Tongue (tissue), 2 donors: ENCODE results near the gene ENTPD2. TPM values are rescaled to one million over a fixed set of nuclear protein-coding genes. Genes with fewer than 3 reads are reported as not detected.

Source experiments
- DNase-seq: peaks from one replicate; pipeline ENCODE4 v3.0.0-alpha.2; 2015
- total RNA-seq: library from RNA; depleted of rRNA; stranded (reverse); fragments of >200 nt; gene quantifications from one replicate; pipeline ENCODE4 v1.2.3, GENCODE V29; 2014

ENTPD2 gene
- total RNA-seq: 7.3 TPM

DNA sequence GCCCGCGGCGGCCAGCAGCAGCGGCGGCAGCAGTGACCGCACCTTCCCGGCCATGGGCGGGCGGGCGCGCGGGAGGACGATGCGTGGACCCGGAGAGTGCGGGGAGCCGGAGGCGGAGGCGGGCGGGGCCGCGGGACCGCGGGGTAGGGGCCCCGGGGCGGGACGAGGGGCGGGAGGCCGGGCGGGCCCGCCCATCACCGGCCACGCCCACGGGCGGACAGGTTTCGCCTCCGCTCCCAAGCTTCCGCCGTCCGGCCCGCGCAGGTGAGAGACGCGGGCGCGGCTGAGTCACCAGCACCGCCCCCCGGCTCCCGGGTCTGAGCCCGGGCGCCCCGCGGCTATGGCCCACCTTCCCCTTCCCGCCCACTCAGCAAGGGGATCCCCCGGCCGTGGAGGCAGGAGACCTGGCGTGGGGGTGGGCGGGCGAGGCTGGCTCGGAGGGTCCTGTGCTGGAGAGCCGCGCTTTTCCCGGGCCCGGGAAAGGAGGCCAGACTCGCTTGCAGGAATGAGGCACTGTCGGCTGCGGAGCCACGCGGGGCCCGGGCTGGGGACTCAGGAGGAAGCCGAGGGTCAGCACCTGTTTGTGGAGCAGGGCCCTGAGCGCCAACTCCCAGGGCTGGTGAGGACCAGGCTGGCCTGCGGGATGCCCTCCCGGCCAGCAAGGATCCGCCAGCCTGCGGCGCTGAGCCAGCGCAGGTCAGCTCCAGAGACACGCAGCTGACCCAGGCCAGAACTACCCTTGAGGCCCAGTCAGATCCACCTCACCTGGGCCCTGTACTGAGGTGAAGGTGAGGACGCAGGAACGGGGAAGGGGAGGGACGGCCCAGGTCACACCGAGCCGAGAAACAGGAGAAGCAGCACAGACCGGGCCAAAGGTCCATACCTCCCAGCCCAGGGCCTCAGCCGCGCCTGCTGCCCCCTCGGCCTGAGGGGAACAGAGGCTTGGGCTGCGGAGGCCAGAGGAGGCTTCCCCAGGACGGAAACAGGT, at the start of gene ENTPD2:
TSS of gene ENTPD2 (minus strand) at position 118 of the 988 bp plus-strand sequence. CDS start at position 54, 64 bp downstream.
- DNase-seq: no peak

DNA sequence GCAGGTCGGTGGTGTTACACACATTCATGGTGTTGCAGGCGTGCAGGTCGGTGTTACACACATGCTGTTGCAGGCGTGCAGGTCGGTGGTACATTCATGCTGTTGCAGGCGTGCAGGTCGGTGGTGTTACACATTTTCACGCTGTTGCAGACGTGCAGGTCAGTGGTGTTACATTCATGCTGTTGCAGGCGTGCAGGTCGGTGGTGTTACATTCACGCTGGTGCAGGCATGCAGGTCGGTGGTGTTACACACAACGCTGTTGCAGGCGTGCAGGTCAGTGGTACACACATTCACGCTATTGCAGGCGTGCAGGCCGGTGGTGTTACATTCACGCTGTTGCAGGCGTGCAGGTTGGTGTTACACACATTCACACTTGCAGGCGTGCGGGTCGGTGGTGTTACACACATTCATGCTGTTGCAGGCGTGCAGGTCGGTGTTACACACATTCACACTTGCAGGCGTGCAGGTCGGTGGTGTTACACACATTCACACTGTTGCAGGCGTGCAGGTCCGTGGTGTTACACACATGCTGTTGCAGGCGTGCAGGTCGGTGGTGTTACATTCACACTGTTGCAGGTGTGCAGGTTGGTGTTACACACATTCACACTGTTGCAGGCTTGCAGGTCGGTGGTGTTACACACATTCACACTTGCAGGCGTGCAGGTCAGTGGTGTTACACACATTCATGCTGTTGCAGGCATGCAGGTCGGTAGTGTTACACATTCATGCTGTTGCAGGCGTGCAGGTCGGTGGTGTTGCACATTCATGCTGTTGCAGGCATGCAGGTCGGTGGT, 49.5 kb upstream of the ENTPD2 start:
- DNase-seq: no peak

DNA sequence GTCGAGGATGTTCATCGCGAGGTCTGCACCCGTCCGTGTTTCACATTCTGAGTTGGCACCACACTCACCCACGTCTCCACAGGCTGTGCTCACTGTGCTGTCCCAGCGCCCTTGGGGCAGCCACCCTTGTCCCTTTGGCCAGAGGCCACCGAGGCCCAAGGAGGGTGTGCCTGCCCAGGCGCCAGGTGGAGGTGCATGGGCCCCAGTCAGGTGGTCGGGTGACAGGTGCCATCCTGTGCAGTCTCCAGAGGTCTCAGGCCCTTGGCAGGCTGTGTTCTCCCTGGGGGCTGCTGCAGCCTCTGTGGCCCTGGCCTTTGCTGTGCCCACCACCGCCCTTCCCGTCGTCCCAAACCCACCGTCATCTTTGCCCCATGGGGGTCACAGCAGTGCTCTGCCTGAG, 45.4 kb upstream of the ENTPD2 start:
- no peak for DNase-seq

DNA sequence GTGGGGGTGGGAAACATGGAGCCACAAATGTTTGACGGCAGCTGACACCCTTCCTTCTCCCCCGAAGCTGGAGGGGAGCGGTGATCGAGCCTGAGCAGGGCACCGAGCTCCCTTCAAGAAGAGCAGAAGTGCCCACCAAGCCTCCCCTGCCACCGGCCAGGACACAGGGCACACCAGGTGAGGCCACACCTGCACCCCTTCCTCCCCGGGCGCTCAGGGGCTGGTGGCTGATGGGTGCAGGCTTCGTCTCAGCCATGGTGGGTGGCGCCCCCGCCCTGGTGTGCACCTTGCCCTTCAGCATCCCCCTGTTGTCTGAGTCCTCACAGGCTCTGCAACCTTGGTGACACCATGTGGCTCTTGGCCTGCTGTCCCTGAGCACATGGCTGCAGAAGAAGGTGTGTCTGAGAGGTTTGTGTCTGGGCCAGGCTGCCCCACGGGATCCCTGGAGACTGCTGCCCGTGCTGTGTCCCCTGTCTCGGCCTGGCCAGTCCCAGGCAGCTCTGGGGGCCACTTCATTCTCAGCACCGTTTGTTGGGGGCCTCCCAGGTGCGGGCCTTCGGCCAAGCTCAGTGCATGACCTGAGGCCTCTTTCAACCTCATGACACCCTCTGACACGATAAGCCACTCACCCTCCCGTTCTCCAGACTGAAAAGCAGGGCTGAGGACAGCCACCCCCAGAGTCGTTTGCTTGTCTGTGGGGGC, 44.1 kb upstream of the ENTPD2 start:
- DNase-seq: no peak

DNA sequence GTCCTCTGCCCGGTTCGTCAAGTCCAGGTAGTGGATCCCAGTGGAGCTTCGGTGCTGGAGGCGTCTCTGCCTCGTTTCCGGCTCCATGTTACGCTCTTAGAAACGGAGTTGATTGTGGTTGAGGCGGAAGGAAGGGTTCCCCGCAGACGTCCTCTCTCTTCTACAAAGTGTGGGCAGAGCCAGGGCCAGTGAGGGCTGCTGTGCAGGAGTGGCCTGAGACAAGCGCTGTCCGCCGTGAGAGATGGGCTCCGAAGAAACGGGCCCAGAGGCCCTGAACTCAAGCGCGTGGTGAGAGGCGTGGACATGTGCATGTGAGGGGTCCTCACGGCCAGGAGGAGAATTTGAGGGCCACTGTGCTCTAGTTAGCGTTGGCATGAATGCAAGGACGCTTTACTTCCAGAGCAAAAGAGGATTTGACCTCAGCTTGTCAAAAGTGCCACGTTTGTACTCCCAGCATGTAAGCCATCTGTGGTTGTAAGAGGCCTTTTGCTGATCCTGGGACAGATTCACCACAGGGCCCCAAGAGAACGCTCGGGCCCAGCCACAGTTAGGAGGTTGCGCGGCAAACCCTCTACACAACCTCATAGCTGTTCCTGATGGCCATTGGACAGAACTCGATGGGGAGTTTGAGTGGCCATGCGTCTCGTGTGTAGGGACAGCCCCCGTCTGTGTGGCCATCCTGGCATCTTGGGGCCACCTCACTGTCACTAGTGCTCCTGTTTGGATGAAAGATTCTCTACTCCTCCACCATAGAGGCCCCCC, 43.1 kb upstream of the ENTPD2 start:
- no peak for DNase-seq

DNA sequence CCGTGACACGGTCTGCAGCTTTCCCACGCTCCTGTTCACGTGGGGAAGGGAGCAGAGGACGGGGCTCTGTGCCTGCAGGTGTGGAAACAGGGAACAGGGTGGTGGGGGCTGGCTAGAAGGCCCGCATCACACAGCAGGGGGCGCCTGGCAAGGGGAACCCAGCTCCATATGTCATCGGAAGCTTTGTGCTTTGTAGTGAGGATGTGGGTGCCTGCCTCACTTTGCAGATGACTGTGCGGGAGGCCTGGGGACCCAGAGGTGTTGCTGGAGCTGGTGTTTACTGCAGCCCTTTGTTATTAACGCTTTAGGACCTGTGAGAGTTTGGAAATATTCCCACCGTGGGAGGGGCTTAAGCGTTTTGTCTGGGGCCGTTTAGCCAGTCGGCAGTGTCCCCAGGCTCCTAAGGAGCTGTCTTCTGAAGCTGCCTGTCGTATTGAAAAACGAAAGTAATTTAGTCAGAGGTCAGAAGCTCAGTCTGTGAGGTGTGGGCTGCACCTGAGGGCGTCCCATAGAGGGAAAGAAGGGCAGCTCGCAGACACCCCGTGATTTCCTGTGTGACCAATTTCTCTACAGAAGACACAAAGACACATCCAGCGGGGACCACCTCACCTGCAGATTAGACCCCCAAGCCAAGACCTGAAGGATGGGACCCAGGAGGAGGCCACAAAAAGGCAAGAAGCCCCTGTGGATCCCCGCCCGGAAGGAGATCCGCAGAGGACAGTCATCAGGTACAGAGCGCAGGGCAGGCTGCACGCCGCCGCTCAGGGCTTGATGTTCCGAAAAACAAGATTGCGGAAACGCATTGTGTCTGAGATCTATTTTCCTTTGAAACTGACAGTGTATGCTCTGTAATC, 42.0 kb upstream of the ENTPD2 start:
- no peak for DNase-seq

DNA sequence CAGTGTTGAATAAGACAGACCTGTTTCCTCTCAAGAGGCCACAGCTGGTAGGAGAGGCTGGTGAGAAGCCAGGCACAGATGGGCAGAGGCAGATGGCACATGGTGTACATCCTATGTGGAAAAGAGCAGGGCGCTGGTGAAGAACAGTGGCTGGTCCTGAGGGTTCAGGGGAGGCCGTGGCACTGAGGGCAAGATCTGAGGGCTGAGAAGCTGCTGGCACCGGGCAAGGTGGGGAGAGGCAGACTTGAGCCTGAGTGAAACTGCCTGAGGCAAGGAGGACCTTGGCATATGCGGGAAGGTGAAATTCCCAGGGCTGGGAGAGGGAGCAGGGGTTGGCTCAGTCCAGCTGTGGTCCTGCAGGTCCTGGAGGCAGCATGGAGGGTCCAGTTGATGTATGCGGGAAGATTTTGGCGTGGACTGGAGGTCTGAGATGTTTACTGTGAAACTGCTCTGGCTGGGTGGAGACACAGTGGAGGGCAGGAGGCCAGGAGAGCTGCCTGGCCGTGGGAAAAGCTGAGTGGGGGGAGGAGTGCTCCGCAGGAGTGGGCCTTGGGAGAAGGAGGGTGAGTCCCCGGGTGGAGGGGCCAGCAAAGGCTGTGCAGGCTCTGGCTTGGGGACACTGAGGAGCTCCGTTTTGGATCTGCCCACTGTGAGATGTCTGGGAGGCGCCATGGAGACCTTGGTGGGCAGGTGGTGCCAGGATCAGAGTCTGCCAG, 35.5 kb upstream of the ENTPD2 start:
- no peak for DNase-seq

DNA sequence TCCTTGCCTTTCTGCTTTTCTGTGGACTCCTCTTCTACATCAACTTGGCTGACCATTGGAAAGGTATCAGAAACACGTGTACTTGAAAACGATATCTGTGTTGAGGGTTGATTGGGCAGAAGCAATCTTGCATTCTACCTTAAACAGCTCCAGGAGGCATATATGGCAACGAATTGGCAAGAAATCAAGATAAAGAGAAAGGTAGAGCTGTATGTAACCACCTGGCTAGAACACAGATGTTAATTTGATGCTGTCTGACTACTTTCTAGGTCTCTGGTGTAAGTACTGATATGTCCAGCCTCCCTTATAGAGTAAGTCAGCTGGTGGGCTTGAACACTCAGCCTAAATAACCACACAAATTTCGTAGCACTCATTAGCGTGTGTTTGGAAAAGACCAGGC, 34.3 kb upstream of the ENTPD2 start:
- DNase-seq: no peak

DNA sequence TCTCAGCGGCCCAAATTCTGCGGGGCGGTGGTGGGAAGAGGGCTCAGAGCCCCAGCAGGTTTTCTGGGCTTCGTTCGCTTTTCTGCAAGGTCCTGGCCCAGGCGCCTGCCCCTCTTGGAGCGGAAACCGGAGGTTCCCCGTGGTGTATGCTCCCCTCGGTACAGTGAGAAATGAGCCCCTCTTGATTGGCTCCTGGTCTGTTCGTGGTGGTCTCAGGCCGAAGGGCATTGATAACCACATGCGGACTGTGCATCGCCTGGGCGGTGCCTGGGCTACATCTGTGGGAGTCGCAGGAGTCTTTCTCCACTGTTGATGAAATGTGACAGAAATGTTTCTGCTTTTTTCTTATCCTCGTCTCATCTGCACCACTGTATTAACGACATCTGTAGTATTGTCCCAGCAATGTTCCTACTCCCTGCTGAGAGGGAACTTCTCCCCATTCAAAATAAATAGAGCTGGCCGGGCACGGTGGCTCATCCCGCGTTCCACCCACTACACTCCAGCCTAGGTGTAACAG, 33.6 kb upstream of the ENTPD2 start:
- DNase-seq: no peak

DNA sequence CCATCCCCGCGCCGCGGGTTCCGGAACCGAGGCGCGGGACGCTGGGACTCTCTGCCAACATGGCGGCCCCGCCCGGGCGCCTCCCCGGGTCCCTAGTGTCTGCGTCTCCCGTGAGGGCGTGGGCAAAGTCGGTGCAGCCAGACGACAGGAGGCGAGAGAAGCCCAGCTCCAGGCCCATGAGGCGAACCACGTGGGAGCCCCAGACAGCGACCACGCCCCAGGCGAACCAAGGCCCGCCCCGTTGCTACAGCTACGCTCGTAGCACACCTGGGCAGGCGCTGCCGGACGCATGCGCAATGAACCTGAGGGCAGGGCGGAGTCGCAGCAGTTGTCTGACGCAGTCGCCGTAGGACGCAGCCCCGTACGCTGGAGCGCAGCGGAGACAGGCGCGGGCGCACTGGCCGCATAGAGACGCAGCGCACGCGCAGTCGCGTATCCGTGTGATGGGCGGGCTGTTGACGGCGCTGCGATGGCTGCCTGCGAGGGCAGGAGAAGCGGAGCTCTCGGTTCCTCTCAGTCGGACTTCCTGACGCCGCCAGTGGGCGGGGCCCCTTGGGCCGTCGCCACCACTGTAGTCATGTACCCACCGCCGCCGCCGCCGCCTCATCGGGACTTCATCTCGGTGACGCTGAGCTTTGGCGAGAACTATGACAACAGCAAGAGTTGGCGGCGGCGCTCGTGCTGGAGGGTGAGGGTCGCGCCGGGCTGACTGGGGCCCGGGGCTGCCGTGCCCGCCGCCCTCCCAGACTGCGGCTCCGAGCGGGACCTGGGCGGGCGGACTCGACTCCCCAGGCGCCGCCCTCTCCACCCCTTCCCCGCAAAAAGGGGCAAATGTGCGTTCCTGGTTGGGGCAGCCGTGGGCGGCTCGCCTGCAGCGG, 32.9 kb upstream of the ENTPD2 start, which contains the start of gene MAN1B1:
TSS of gene MAN1B1 (plus strand) at position 455 of the 878 bp plus-strand sequence. CDS start at position 470, 15 bp downstream.
- peak; percentile 99 for DNase-seq

DNA sequence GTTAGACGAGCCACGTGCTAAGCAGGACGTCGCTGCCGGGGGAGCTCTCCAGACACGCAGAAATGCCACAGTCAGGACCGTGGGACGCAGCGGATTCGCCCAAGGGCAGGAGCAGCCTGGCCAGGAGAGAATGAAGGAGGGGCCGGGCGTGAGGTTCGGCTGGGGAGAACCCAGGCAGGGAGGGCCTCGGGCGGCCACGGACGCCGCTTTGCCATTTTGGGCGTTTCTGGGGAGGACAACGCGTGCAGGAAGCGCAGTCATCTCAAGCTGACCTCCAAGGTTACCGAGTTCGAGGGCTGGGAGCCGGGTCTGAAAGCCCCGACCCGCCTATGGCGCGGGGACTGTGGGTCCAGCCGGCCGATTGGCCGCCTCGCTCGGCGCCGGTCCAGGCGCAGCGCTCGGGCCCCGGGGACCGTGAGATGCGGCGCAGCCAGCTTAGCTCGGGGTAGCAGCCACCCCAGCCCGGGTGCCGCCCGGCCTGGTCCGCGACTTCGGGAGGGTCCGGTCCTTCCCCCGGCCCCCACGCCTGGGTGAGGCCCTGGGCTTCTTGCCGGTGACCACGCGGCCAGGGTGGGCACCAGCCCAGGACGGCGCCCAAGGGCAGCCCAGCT, 32.2 kb upstream of the ENTPD2 start:
- peak; percentile 26 for DNase-seq

DNA sequence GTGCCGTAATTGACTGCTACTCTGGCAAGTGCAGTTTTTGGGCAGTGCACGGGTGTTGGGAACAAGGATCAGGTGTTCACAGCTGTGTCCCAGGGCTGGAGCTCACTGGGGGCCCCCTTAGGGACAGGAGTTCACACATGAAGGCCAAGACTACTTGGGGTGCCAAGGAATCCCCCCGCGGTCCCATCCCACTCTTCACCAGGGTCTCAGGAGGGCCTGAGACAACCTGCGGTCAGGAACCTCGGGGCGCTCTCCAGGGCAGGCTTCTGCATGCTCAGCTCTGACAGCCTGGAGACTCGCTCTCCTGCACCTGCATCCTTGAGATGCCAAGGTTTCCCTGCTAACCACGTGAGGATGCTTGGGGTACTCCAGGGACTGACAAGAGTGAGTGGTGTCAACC, 30.7 kb upstream of the ENTPD2 start:
- no peak for DNase-seq

DNA sequence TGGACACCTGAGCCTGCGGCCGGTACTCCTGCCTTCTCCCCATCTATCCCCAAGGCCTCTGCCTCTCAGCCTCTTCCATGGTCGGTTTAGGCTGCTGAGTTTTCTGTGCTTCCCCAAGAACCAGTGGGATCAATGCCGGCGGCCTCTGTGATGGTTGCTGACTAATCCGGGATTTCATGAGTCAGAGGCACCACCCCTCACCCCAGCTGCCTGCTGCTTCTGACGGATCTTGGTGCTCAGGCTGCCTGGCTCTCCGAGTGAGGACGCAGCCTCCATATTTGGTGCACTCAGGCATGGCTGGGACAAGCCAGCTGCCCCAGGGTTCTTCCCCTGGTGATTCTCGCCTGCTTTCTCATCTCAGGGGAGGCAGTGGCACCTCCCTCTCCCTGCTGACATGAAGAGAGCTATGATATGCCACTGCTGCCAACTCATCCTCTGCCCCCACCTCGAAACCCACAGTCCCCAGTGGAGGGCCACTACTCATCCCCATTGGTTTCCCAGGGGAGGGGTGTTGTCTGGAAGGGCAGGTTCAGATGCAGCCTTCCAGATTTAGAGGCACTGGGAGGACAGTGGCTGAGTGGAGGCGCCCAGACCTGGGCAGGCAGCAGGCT, 29.6 kb upstream of the ENTPD2 start:
- DNase-seq: peak; percentile 71

DNA sequence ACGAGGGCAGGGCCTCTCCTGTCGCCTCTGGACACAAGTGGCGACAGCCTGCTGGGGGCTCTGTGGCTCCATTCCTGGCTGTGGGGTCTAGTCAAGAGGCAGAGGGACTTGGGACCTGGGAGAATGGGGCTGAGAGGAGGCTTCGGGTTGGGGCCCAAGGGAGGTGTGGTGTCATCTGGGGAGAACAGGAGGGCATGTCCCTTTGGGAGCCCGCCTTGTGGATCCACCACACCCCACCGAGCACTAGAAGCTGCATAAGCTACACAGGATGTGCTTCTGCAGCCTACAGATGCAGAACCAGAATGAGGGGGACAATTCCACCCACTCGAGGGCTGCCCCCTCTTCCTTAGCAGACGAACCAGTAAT, 29.0 kb upstream of the ENTPD2 start:
- DNase-seq: no peak

DNA sequence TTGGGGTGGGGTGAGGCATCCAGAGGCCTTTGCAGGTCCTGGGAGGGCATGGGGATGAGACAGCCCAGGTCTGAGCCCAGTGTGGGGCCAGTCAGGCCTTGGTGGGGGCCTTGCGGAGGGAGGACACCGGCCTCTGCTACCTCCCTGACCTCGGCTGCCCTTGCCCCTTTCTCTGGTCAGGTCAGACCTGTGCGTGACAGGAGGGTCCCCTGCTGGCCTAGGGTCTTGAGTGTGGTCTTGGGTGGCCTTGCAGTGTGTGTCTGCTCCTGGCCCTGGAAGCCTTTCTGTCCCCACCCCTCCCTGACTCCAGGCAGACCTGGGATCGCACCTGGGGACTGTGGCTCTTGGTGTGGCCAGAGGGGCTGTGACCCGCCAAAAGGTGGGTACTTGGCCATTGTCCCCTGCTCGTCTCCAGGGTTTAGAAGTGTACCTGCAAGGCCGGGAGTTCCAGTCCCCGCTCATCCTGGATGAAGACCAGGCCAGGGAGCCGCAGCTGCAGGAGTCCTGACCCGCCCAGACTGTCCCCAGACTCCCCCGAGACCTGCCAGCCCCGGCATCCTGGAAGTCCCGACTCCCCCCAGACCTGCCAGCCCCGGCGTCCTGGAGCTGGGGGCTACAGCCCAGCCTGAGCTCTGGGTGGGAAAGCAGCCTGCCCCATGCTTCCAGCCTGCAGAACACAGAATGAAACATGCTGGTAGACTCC, 28.5 kb upstream of the ENTPD2 start:
- no peak for DNase-seq

DNA sequence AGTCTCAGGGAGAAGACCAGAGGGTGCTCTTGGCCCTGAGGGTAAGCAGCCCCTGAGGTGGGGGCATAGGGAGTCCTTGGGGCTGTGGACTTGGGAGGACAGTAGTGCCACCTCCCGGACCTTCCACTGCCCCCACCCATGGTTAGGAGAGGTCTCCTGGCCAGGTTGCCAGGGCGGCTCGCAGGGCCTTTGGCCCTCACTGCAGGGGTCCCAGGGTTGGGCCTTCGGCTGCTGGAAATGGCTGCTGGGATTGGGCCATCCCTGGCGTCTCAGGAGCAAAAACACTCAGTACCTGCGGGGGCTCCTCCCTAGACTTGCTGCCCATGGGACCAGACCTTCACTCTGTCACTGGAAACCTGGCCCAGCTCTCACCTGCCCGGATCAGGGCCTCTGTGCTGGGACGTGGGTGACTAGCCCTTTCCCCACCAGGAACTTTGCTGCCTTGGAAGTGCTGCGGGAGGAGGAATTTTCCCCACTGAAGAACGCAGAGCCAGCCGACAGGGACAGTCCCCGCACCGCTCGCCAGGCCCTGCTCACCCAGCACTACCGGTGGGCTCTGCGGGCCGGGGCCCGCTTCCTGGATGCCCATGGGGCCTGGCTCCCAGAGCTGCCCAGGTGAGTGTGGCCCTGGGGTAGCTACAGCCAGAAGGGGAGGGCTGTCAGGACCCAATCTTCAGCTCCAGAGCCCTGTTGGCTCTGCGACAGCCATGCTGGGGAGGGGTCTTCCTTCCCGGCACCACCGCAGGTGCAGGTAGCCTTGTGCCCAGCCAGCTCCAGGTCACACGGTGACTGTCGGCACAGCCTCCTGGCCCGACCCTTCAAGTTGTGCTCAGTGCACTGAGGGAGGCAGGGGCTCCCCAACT, 26.6 kb upstream of the ENTPD2 start:
- no peak for DNase-seq
